DMS153 treated with DMSO at 0.1 percent for 48 hours (cell line): ENCODE measurements around the gene INSC.

Experiments used
- DNase-seq: peaks from one replicate; lab custom pipeline; 2025; ENCODE audit not compliant: unreplicated experiment; lab: John Stamatoyannopoulos, UW

The INSC gene

DNA sequence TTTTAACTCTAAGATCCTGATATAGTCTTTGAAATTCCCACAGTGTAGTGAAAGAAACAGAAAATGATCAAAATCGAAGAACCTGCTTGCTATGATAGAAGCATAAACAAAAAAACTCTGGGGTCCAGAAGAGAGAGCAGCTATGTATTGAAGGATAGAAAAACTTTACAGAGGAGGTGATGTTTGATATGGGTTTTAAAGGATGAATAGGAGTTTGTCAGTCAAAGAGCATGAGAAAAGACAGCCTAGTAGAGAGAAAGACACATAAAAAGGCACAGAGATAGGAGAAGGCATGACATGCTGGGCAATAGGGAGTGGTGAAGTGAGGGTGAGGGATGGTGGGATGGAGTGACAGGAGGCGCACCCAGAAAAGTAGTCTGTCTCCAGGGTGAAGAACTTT, 168.0 kb downstream of the INSC start:
- DNase-seq = no peak

DNA sequence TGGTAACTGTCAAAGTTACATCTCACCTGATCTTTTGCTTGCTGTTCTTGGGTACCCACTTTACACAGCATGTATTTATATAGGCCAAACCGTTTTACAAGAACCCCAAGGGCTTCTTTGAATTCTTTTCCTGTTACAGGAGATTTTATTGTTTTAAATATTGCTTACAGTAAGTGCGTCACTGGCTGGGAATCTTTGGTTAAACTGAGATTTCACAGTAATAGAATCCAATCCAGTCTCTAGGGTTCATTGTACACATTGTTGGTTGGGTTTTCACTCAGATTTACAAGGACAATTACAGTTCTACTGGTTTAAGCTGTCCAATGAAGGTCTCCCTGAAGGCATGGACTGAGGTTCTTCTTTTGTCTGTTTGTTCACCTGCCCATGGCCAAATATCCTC, 171.7 kb downstream of the INSC start:
- no peak for DNase-seq

DNA sequence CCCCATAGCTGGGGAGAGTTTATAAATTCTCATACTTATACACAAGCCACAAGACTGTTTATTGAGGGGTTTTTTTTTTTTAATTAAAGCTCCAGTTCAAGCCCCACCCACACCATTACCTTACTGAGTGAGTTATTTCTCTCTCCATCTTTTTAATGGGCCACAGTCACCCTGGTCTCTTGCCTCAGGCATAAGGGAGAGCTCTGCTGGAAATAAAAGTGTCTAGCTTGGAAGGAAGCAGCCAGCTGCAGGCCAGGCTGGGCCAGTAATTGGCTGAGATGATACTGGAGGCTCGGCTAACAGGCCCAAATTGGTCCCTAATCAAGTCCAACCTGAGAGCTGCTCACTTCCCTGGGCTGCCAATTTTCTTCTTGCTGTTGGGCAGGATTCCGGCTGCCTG, 174.1 kb downstream of the INSC start:
- no peak for DNase-seq

DNA sequence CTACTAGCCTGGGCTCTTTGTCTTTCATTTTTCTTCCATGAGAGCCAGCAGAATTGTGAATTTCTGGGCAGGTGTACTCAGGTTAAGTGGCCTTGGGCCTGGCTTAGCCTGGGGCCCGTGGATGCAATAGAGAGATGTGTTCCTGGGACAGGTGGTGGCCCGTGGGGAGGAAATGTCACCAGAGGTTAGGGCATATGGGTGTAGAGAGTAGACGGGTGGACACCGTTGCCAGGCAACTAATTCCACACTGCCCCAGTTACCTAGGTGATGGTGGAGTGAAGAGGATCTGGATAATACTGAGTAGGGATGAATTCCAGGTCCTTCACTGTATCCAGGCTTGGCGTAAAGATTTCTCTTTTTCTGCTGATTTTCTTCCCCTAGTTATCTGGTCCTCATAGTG, 175.0 kb downstream of the INSC start:
- no peak for DNase-seq

DNA sequence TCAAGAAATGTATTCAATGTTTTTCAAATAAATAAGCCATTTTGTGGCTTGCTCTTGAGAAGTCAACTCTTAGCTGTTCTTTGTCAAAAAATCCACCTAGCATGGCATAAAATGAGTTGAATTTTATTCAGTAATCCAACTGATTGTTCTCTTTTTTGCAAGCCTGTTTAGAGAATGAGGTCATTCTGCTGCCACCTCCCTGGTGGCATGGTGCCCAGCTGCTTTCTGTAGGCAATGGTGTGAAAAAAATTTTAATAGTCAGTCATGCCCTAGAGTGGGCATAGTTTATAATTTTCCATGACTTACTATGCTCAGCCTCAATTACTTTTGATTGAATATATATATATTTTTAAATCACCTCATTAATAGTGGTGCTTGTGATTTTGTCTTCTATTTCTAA, 177.2 kb downstream of the INSC start:
- DNase-seq = no peak

DNA sequence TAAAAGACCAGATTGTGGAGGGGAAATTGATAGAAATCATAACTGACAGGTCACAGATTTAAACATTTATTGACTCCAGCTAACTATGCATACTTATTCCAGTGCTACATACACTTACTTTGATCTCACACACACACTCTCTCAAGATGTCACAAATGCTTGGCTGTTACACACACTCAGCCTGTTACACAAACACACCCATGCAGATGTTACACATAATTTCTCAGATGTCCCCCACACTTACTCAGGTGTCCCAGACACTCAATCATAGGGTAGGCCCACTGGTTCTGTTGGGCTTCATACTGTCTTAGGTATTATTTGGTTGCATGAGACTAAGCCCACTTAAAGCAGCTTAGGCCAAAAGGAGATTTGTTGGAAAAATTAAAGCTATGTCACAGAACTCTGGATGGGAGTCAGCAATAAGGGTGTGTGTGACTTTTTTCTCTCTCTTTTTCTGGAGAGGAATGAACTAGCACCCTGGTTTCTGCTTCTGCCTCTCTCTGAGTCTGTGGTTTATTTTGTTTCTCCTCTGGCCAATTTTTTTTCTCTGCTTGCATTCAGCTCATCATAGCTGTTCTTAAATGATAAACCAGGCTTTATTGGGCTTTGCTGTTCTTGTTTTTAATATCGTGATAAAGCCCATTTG, 179.4 kb downstream of the INSC start:
- DNase-seq = no peak

DNA sequence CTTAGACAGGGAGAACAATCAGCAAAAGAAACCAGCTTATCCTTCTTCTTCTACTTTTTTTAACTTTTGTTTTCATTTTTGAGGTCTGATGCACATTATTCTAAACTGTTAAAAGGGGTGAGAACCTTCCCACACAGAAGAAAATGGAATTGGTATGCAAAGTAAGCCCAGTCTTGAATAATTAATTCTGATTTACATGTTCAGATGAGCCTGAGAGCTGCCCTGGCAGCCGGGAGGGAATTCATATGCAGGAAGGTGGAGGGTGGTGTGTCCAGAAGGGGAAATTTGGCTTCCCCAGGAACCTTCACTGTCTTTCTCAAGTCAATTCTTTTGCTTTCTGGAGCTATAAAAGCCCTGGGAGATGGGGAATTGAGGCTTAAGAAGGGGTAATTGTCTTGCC, 181.0 kb downstream of the INSC start:
- no peak for DNase-seq
